CD4-positive, alpha-beta T cell treated with Interleukin-21 for 1 hour (primary cell): ENCODE measurements around the gene INO80C.
"Not testable (repeated sequence)": the region's sequence is repeated elsewhere in the genome, so short reads cannot be mapped to it uniquely, and the experiment has no call there.

ENCODE experiments used
- DNase-seq: peaks from one replicate; pipeline ENCODE4 v3.0.0-alpha.2; 2020

Gene INO80C

GRCh38 chr18:35512761-35513160 is 15.0 kb upstream of the INO80C start:
- no peak for DNase-seq

- DNase-seq = no peak
Measured at GRCh38 chr18:35511833-35512232, 14.1 kb upstream of the INO80C start.

DNA sequence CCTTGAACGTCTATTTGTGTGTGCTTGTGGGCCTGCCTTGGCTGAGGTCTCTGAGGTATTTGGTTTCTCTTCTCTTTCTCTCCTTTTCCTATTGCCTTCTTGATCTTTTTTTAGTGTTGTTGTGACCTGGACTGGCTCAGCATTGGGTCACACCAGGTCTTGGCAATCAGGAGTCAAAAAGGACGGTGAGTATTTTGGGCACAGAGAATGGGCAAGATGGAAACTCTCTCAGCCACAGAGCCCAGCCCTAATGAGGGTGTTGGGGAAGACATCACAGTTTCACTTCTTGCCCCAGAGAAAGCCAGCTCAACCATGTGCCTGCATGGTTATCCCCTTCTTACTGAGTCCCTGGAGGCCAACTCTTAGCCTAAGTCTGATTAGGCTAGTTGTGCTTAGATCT is 13.7 kb upstream of the INO80C start:
- no peak for DNase-seq

DNA sequence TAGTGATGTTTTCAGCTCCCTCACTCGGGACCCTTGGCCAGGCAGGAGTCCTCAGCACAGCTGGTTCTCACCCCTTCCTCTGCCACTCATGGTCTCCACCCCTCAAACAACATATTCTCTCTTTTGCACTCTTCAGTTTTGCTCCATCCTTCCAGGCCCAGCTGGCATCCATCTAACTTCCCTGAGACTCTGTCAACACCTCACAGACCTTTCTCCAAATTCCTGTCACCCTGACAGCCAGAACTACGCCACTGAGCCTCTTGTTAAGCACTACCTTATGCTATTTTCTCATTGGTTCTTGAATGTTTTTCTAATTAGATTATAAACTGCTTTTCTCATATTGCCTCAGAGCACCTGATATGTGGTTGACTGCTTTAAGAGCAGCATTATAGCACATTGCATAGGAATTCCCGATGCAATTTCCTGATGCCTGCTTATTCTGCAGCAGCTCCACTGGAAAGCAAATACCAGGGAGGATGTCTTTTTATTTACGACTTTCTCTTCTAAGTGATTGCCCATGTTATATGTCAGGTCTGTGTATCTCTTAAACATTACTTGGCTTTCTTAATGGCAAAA is 12.4 kb upstream of the INO80C start:
- no peak for DNase-seq

DNA sequence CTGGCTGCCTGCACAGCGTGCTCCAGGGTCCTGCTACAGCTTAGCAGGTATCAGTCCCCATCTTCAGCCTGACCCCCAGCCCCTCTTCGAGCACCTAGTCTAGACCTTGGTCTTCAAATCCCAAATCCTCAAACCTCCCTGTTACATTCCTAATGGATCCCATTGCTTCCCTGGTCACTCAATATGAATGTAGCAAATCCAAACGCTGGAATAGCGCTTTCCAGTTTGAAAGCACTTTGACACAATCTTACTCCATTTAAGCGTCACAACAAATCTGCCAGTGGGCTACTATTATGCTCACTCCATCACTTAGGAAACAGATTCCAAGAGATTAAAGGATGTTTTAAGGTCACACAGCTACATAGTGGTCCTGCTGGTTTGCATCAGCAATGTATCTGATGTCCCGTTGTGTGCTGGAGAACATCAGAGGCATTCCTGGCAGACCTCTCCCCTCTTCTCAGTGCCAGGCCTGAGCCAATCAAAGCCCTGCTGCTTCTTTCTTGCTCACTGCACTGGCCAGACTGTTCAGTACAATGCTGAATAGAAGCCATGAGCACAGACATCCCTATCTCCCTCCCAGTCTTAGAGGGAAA is 11.1 kb upstream of the INO80C start:
- DNase-seq = no peak

- DNase-seq = no peak
Measured at GRCh38 chr18:35508030-35508429, 10.3 kb upstream of the INO80C start.

DNA sequence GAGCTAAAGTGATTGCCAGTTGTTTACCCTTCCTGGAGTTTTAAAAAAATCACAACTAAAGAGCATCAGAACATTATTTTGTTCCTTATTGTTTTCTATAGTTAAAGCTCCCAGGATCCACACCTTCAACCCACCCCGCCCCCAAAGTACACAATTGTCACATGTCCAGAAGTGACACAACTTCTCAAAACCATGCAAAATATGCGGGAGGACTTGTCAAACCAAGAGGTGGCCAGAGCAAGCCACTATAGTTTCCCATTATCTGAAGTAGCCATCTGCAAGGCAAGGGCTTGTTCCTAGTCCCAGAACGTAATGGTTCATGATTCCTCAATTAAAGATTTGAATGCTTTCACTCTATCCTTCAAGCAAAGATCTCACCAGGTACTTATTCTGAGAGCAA is 9.9 kb upstream of the INO80C start:
- DNase-seq = no peak

DNA sequence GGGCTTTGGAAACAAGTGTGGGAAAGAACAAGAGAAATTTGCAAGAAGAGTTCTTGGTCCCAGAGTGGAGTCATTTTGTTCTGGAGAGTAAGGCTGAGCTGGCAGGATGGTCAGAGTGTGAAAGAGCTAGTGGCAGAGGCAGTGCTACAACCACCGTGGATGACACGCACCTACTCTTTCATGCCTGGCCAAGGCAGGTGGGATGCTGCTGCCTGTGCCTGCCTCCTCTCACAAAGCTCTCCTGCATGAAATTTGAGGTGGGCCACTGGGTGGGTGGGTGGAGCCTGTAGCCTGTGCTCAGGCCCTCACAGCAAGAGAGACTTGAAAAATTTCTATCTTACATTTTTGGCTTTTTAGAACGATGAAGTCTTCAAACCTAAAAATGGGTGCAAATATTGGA is 9.4 kb upstream of the INO80C start:
- no peak for DNase-seq

DNA sequence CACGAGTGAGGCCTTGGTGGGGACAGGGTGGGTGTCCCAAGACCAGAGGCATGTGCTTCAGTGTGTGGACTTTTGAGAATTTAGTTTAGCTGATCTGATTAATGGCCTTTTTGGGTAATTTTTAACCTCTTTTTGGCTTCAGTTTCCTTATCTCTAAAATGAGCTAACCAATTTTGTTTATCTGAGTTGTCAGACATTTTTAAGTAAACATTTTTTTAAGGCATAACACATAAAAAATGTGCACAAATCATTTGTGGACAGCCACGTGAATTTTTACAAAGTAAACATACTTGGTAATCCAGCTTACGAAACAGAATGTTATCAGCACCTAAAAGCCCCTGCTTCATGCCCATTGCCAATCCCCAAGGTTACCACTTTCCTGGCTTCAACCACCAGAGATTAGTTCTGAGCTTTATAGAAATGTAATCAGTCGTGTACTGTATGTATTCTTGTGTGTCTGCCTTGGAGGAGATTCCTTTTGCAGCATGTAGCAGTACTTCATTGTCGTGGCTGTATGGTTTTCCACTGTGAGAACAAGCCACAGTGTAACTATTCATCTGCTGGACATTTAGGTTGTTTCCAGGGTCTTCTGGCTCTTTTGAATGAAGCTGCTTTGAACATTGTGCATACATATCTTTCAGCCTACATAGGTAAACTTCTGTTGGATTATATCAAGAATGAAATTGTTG is 8.4 kb upstream of the INO80C start:
- DNase-seq = no peak

DNA sequence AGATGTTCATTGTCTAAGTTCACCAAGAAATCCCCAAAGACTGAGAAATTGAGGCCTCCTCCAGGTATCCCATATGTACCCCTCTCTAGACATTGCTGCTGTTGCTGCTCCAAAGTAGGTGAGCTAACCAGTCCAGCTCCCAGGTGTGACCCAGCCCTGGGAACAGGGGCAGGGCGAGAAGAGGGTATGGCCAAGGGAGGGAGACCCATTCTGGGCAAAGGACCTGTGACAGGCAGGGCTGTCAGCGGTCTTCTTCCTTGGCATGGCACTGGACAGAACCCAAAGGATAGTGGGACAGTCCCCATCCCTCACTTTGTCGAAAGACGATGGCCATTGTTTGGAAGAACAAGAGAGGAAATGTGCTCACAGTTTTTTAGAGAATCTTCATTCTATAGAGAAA is 7.2 kb upstream of the INO80C start:
- no peak for DNase-seq

DNA sequence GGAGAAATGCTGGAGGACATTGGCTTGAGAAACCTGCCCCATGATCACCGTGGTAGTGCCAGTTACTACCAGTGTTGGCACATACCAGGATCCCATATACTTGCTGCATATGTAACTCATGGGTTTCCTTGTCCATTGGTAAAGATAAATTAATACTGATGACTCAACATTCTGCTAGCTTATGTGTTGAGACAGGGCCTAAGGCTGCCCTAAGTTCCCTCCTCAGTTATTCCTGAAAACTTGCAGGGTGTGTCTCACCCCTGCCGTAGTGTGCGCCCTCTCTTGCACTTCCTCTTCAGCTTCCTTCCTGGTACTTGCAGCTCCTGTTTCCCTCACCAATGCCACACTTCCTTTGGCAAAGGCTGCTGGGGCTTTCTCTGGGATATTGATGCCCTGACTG is 4.3 kb upstream of the INO80C start:
- no peak for DNase-seq

DNA sequence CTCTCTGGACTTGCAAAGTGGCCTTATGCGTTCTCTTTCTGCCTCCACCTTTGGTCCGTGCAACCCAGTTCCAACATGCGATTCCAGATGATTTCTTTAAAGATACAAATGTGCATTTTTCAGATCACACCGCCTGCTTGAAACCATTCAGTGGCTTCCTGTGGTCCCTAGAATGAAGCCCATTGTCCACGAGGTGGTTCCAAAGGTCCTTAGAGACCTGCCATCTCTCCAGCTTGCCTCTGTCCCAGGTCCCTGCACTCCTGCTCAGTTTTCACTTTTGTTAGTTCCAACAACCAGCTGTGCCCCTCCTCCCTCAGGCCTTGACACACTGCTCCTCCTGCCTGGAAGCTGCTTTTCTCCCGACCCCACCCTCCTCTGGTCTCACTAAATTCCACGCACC is 3.6 kb upstream of the INO80C start:
- no peak for DNase-seq

DNA sequence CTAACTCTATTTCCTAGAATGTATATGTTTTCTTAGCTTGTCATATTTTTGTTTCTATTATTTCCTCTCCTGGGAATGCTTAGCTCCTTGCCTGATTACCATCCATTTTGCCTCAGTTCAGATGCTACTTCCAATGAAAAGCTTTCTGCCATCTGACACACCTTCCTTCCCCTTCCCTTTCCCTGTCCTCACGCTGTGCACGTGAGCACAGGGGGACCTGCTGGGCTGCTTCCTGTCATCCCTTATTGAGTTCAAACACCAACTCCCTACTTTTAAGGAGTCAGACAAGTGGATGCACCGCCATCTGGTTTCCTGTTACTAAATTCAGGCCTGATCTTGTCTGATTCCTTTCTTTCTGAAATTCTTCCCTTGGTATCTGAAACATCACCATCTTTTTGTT is 2.4 kb upstream of the INO80C start:
- DNase-seq = no peak

DNA sequence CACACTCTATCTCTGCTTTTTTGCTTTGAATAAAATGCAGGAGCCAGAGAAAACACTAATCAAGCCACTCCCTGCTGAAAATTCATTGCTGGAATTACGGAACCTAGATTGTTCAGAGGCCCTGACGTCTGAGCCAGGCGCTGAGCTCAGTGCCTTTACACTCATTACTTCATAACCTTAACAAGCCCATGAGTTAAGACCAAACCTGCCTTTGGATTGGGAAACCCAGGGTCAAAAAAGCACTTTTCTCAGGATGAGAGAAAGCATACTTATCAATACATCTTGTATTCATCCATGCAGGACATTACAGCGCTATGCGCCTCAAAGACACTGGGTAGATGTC is 762 bp downstream of the INO80C start:
- DNase-seq = no peak

DNA sequence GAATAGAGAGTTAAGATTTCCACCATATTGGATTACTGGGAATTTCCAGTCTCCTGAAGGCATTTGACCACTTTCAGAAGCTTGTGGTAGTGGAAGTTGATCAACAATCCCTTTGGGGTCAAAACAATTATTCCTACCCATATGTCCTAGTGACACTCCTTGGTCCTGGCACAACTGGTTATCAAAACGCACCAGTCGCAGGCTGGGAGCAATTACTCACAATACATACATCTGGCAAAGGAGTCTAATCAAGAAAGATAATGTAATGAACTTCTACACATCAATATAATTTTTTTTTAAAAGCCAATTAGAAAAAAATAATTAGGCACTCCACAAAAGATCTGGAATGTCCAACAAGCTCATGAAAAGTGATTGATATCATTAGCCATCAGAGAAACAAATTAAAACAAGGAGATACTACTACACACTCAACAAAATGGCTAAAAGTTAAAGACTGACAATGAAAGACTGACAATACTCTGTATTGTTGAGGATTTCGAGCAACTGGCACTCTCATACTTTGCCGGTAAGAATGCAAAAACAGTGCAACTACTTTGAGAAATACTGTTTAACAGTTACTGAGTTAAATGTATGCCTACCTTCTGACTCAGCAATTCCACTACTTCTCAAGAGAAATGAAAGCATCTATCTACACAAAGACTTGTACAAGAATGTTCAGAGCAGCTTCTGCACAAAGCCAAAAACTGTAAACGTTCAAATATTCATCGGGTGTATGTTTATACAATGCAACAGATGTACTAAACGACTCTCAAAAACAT is 2.0 kb downstream of the INO80C start:
- no peak for DNase-seq

GRCh38 chr18:35494251-35495220 is 3.2 kb downstream of the INO80C start:
- DNase-seq = no peak

GRCh38 chr18:35491700-35492077 is 6.1 kb downstream of the INO80C start:
- no peak for DNase-seq

GRCh38 chr18:35490894-35491699 is 6.7 kb downstream of the INO80C start:
- no peak for DNase-seq

DNA sequence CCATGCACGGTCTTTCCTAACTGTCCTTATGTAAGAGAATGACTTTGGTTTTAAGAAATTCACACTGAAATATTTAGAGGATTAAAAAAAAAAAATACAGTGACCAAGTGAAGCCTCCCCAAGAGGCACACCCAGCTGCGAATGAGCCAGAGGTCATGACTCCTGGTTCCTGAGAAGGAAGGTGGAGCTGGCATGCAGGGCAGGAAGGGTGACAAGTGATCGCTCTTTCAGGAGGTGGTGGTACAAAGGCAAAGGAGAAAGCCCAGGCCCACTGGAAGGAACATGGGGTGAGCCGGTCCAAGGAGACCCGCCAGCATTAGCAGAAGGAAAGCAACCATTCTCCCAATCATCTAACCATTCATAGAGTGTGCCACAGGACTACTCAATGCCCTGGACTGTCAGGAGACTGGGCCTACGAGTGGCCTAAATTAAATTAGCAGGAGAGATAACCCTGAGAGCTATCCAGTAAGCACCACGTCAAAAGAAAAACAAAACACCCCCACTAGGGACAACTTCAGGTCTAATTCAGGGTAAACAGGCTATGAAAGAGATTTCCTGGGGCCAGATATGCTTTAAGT is 7.8 kb downstream of the INO80C start:
- DNase-seq = no peak

GRCh38 chr18:35489281-35489680 is 8.5 kb downstream of the INO80C start:
- not testable (repeated sequence) for DNase-seq

- DNase-seq = not testable (repeated sequence)
Measured at GRCh38 chr18:35488396-35488795, 9.4 kb downstream of the INO80C start.

- DNase-seq = not testable (repeated sequence)
Measured at GRCh38 chr18:35487525-35487924, 10.2 kb downstream of the INO80C start.
